GM23338 (cell line): ENCODE data around the gene STAT1. TPM values are rescaled to one million over a fixed set of nuclear protein-coding genes. Genes with fewer than 3 reads are reported as not detected.

ENCODE experiments used
- ATAC-seq: fragments of 200-7000 bp; cut with Tn5 transposase; 3 replicates; pipeline ENCODE4 v1.9.1; 2020
- DNase-seq: peaks from one replicate; pipeline ENCODE4 v3.0.0-alpha.2; 2015; ENCODE audit warnings: low spot score
- H2AFZ ChIP-seq: fragments of 200-600 bp; sonication (generic); 2 replicates; pipeline ENCODE4 v1.8.0; 2016; ENCODE audit warnings: antibody characterized with exemption, mild to moderate bottlenecking, moderate library complexity
- H3F3A ChIP-seq: fragments of 200-600 bp; sonication (generic); replicated peaks from 2 replicates; pipeline ENCODE4 v1.8.0; 2017; ENCODE audit warnings: antibody characterized with exemption, mixed run types, low read depth
- H3K27ac ChIP-seq: fragments of 200-600 bp; sonication (generic); 2 replicates; pipeline ENCODE4 v1.6.1; 2016; ENCODE audit warnings: low read depth
- H3K27me3 ChIP-seq: fragments of 200-600 bp; sonication (generic); 2 replicates; pipeline ENCODE4 v1.8.0; 2016; ENCODE audit warnings: mild to moderate bottlenecking, mixed run types, moderate library complexity; ENCODE audit not compliant: insufficient read depth
- H3K36me3 ChIP-seq: fragments of 200-600 bp; sonication (generic); 2 replicates; pipeline ENCODE4 v1.8.0; 2016; ENCODE audit warnings: mild to moderate bottlenecking; ENCODE audit not compliant: insufficient read depth
- H3K4me1 ChIP-seq: fragments of 200-600 bp; sonication (generic); 2 replicates; pipeline ENCODE4 v1.8.0; 2016; ENCODE audit warnings: mild to moderate bottlenecking, moderate library complexity; ENCODE audit not compliant: insufficient read depth
- H3K4me2 ChIP-seq: fragments of 200-600 bp; sonication (generic); 2 replicates; pipeline ENCODE4 v1.7.1; 2017; ENCODE audit warnings: mixed run types
- H3K4me3 ChIP-seq: fragments of 200-600 bp; sonication (generic); 2 replicates; pipeline ENCODE4 v1.6.1; 2016; ENCODE audit warnings: mixed run types
- H3K79me2 ChIP-seq: fragments of 200-600 bp; sonication (generic); replicated peaks from 2 replicates; pipeline ENCODE4 v1.8.0; 2017; ENCODE audit warnings: mild to moderate bottlenecking; ENCODE audit not compliant: insufficient read depth
- H3K9me2 ChIP-seq: fragments of 200-600 bp; sonication (generic); 2 replicates; pipeline ENCODE4 v1.8.0; 2017; ENCODE audit not compliant: insufficient read depth
- H4K20me1 ChIP-seq: fragments of 200-600 bp; sonication (generic); replicated peaks from 2 replicates; pipeline ENCODE4 v1.8.0; 2017; ENCODE audit warnings: mild to moderate bottlenecking; ENCODE audit not compliant: insufficient read depth
- H3K27ac Mint-ChIP-seq: 2 replicates; pipeline ENCODE4 v1.8.0; 2020; ENCODE audit warnings: inconsistent platforms, mild to moderate bottlenecking, moderate library complexity, mixed read lengths
- H3K27me3 Mint-ChIP-seq: 3 replicates; pipeline ENCODE4 v1.8.0; 2022; ENCODE audit warnings: low read depth, mild to moderate bottlenecking, moderate library complexity, mixed read lengths, inconsistent platforms; ENCODE audit not compliant: insufficient read depth, poor library complexity
- H3K36me3 Mint-ChIP-seq: 3 replicates; pipeline ENCODE4 v1.8.0; 2021; ENCODE audit warnings: low read depth, mild to moderate bottlenecking, inconsistent platforms, moderate library complexity, mixed read lengths
- H3K4me1 Mint-ChIP-seq: 3 replicates; pipeline ENCODE4 v1.8.0; 2020; ENCODE audit warnings: mild to moderate bottlenecking, inconsistent platforms, mixed read lengths
- H3K4me3 Mint-ChIP-seq: 3 replicates; pipeline ENCODE4 v1.8.0; 2021; ENCODE audit warnings: moderate library complexity, mild to moderate bottlenecking, inconsistent platforms, mixed read lengths
- H3K9me3 Mint-ChIP-seq: 3 replicates; pipeline ENCODE4 v1.8.0; 2020; ENCODE audit warnings: moderate library complexity, mild to moderate bottlenecking, inconsistent platforms, mixed read lengths
- JUNB ChIP-seq: IDR thresholded peaks from one replicate; pipeline ENCODE4 v1.6.1; 2016; ENCODE audit warnings: antibody characterized with exemption; ENCODE audit not compliant: unreplicated experiment
- NANOG ChIP-seq: IDR thresholded peaks from 2 replicates; pipeline ENCODE4 v1.6.1; 2016; ENCODE audit warnings: antibody characterized with exemption, borderline replicate concordance
- POLR2AphosphoS5 ChIP-seq: IDR thresholded peaks from 2 replicates; pipeline ENCODE4 v1.6.1; 2016; ENCODE audit warnings: antibody characterized with exemption, low read depth
- STAT1 ChIP-seq: IDR thresholded peaks from one replicate; pipeline ENCODE4 v1.6.1; 2016; ENCODE audit warnings: antibody characterized with exemption; ENCODE audit not compliant: unreplicated experiment
- ZNF114 ChIP-seq: fragments of 250-450 bp; sonication (Bioruptor Pico); IDR thresholded peaks from 2 replicates; pipeline ENCODE4 v1.5.0; 2020; ENCODE audit warnings: mild to moderate bottlenecking, moderate library complexity
- ZNF331 ChIP-seq: fragments of 250-450 bp; sonication (Bioruptor Pico); IDR thresholded peaks from 2 replicates; pipeline ENCODE4 v1.5.0; 2020; ENCODE audit warnings: low read depth, mild to moderate bottlenecking, moderate library complexity
- polyA plus RNA-seq: library from polyadenylated mRNA; unstranded; fragments of >200 nt; fragmentation: Nextera tagmentation; extraction: Ambion mirVana; gene quantifications from 2 replicates; pipeline ENCODE4 v1.2.1, GENCODE V29; 2016
- total RNA-seq: library from RNA; depleted of rRNA; stranded (reverse); fragments of >200 nt; shearing (Covaris generic); gene quantifications from 2 replicates; pipeline ENCODE4 v1.2.3, GENCODE V29; 2014
- TF ChIP-seq, protein P1 (sequence below): IDR thresholded peaks from 2 replicates; pipeline ENCODE4 v1.6.1; 2016; ENCODE audit warnings: antibody characterized with exemption
- TF ChIP-seq, protein P2 (sequence below), 2 experiments: fragments of 200-600 bp in 1 of 2; sonication (generic) in 1 of 2; conservative IDR thresholded peaks; 2 replicates each; pipeline versions ENCODE4 v1.5.1 to v1.6.1; 2016 to 2017; ENCODE audit warnings: antibody characterized with exemption in 2 of 2, low read depth in 2 of 2, mild to moderate bottlenecking in 2 of 2, moderate library complexity in 1 of 2
- TF ChIP-seq, protein P3 (sequence below): IDR thresholded peaks from one replicate; pipeline ENCODE4 v1.6.1; 2018; ENCODE audit warnings: antibody characterized with exemption; ENCODE audit not compliant: unreplicated experiment

STAT1 gene
- total and polyA plus RNA-seq, 2 experiments from 2014 or later: 15.1 to 47.4 TPM

DNA sequence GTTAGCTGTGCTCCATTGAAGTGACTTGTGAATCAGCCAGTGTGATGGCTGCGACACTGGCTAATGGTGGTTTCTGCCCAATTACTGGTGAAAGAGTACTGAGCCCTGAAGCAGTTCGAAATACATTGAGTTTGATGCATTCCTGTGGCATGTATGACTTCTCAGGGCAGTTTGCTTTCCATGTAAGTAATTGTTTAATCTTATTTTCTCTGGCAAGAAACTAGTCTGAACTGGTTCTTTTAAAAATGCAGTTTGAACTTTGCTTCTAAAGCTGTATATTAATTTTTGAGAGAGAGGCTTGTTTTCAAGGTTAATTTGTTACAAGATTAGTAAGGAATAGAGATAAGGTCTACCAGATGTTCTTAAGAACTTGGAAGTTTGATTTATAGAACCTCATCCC is 86.7 kb downstream of the STAT1 start:
- Histone ChIP-seq H4K20me1 (no peaks in the 10 kb centered on the region), H3F3A (no peaks in the 10 kb centered on the region), H3K9me2 (no peaks in the 10 kb centered on the region), H3K4me3 (no peak overlapping the region), H3K27ac (peak overlapping the region; percentile 20; the same call in 1 of the 2 replicates), H3K27me3 (no peaks in the 10 kb centered on the region), H3K4me2 (no peak overlapping the region), H3K4me1 (peaks cover 15% of the 10 kb centered on the region), H2AFZ (no peak overlapping the region), H3K36me3 (peaks cover 16% of the 10 kb centered on the region), H3K79me2 (no peaks in the 10 kb centered on the region)
- no peaks in the 10 kb centered on the region for H3K27me3 Mint-ChIP-seq
- DNase-seq: no peak
- peaks cover 24% of the 10 kb centered on the region for H3K4me1 Mint-ChIP-seq
- no peaks in the 10 kb centered on the region for H3K9me3 Mint-ChIP-seq
- peaks cover 52% of the 10 kb centered on the region for H3K36me3 Mint-ChIP-seq
- TF ChIP-seq NANOG (no peak), POLR2AphosphoS5 (no peak), ZNF114 (no peak), JUNB (no peak)
- TF ChIP-seq, protein P1, sequence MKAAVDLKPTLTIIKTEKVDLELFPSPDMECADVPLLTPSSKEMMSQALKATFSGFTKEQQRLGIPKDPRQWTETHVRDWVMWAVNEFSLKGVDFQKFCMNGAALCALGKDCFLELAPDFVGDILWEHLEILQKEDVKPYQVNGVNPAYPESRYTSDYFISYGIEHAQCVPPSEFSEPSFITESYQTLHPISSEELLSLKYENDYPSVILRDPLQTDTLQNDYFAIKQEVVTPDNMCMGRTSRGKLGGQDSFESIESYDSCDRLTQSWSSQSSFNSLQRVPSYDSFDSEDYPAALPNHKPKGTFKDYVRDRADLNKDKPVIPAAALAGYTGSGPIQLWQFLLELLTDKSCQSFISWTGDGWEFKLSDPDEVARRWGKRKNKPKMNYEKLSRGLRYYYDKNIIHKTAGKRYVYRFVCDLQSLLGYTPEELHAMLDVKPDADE: no peak
- no peak for ATAC-seq
- H3K4me3 Mint-ChIP-seq: no peak overlapping the region
- H3K27ac Mint-ChIP-seq: 0 out of 2 replicates have a peak overlapping the region, but pooled peaks have one; percentile 66

DNA sequence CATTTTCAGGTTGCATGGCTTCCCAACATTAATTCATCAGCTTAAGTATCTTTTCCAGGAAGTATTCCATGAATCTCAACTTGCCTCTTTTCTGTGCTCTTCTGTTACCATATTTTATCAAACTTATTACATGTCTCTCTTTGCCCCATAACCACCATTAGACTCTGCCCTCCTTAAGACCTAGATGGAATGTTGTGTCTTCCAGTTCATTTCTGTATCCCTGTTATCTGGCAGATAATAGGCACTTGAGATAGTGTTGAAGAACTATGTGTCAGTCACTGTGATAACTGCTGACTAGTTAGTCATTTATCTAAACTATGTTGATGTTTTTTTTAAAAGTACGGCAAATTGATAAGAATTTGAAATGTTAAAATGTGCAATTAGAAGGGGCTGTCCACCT is 91.6 kb downstream of the STAT1 start:
- ATAC-seq: no peak
- Histone ChIP-seq H3K79me2 (no peaks in the 10 kb centered on the region), H2AFZ (no peak overlapping the region), H3K36me3 (peaks cover 19% of the 10 kb centered on the region), H3K27ac (no peak overlapping the region), H3K9me2 (no peaks in the 10 kb centered on the region), H3K4me2 (no peak overlapping the region), H3F3A (no peaks in the 10 kb centered on the region), H3K4me1 (no peaks in the 10 kb centered on the region), H3K27me3 (no peaks in the 10 kb centered on the region), H3K4me3 (no peak overlapping the region), H4K20me1 (no peaks in the 10 kb centered on the region)
- TF ChIP-seq JUNB (no peak), STAT1 (no peak), ZNF331 (no peak), ZNF114 (no peak), POLR2AphosphoS5 (no peak)
- TF ChIP-seq, protein P2, sequence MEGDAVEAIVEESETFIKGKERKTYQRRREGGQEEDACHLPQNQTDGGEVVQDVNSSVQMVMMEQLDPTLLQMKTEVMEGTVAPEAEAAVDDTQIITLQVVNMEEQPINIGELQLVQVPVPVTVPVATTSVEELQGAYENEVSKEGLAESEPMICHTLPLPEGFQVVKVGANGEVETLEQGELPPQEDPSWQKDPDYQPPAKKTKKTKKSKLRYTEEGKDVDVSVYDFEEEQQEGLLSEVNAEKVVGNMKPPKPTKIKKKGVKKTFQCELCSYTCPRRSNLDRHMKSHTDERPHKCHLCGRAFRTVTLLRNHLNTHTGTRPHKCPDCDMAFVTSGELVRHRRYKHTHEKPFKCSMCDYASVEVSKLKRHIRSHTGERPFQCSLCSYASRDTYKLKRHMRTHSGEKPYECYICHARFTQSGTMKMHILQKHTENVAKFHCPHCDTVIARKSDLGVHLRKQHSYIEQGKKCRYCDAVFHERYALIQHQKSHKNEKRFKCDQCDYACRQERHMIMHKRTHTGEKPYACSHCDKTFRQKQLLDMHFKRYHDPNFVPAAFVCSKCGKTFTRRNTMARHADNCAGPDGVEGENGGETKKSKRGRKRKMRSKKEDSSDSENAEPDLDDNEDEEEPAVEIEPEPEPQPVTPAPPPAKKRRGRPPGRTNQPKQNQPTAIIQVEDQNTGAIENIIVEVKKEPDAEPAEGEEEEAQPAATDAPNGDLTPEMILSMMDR (conservative IDR thresholded peaks at IDR 0.05; ENCODE audit: low read depth in 2 of 2): no peak
- TF ChIP-seq, protein P1: no peak
- TF ChIP-seq, protein P3, sequence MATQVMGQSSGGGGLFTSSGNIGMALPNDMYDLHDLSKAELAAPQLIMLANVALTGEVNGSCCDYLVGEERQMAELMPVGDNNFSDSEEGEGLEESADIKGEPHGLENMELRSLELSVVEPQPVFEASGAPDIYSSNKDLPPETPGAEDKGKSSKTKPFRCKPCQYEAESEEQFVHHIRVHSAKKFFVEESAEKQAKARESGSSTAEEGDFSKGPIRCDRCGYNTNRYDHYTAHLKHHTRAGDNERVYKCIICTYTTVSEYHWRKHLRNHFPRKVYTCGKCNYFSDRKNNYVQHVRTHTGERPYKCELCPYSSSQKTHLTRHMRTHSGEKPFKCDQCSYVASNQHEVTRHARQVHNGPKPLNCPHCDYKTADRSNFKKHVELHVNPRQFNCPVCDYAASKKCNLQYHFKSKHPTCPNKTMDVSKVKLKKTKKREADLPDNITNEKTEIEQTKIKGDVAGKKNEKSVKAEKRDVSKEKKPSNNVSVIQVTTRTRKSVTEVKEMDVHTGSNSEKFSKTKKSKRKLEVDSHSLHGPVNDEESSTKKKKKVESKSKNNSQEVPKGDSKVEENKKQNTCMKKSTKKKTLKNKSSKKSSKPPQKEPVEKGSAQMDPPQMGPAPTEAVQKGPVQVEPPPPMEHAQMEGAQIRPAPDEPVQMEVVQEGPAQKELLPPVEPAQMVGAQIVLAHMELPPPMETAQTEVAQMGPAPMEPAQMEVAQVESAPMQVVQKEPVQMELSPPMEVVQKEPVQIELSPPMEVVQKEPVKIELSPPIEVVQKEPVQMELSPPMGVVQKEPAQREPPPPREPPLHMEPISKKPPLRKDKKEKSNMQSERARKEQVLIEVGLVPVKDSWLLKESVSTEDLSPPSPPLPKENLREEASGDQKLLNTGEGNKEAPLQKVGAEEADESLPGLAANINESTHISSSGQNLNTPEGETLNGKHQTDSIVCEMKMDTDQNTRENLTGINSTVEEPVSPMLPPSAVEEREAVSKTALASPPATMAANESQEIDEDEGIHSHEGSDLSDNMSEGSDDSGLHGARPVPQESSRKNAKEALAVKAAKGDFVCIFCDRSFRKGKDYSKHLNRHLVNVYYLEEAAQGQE: no peak
- no peak overlapping the region for H3K4me3 Mint-ChIP-seq
- H3K27me3 Mint-ChIP-seq: no peaks in the 10 kb centered on the region
- H3K27ac Mint-ChIP-seq: no peak overlapping the region
- H3K9me3 Mint-ChIP-seq: no peaks in the 10 kb centered on the region
- no peak for DNase-seq
- H3K36me3 Mint-ChIP-seq: peaks cover 46% of the 10 kb centered on the region
- peaks cover 2% of the 10 kb centered on the region; the same call in 1 of the 3 replicates for H3K4me1 Mint-ChIP-seq
